ENCODE data around the gene GALNT11. TPM values are rescaled to one million over a fixed set of nuclear protein-coding genes. Genes with fewer than 3 reads are reported as not detected.

Gene GALNT11
- total RNA-seq, 3 donors from 2014 or later = 57.1 to 65.7 (median 58.7) TPM

DNA sequence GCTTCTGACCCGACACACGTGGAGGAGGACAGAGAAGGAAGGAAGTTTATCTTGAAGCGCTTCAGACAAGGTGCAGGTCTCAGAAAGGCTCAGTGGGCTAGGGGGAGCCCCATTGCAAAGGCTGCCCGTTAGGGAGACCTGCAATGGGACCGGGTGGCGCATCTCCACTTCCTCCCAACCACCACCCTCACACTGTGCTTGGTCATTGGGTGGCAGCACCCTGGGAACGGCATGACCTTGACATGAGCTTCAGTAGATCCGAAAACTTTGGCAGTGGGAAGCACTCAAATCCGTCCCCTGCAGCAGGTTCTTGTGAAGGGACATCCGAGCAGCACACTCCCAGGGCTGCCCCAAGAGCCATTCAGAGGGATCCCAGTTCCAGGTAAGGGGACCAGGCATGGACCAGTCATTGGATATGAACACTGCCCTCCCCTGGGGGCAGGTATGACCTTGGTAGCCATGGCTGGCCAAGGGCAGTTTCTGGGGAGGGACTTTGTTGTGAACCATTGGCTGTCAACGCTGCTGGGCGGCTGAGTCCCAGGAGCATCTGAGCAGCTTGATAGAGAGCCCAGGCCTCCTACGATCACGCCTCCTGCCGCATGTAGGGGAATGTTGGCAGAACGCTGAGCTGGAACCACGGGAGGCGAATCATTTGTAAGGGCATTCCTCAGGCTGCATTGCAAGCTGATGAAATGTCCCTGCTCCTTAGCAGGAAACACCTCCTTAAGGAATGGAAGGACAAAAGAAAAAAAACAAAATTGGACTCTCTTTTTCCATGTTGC is 37.5 kb upstream of the GALNT11 start:
- intact Hi-C loops (cut with DNase I; ENCODE audit: low total_unique reads) = no loop called here
- no peak for DNase-seq (ENCODE audit: low spot score in 2 of 2)
- TF ChIP-seq CTCF (IDR thresholded peaks at IDR 0.05) = no peak
- no peaks in the 10 kb centered on the region for H3K36me3 ChIP-seq
- H3K9me3 ChIP-seq = no peaks in the 10 kb centered on the region
- no peaks in the 10 kb centered on the region for H3K27me3 ChIP-seq
- H3K4me1 ChIP-seq = no peaks in the 10 kb centered on the region
- H3K27ac ChIP-seq = no peak overlapping the region
- no peak overlapping the region for H3K4me3 ChIP-seq

DNA sequence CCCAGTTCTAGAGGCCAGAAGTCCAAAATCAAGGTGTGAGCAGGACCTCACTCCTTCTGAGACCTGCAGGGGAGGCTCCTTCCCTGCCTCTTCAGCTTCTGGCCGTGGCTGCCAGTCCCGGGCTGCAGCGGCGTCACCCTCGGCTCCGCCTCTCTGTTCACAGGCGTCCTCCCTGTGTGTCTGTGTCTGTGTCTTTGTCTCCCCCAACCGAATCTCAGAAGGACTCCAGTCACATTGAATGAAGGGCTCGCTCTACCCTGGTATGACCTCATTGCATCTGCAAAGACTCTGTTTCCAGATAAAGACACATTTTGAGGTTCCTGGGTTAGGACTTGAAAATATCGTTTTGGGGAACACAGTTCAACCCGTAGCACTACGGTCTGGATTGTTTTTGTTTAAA is 33.1 kb upstream of the GALNT11 start:
- TF ChIP-seq POLR2AphosphoS5 (IDR thresholded peaks at IDR 0.05) = no peak
- no peak for TF ChIP-seq CTCF (IDR thresholded peaks at IDR 0.05)
- TF ChIP-seq POLR2A (IDR thresholded peaks at IDR 0.05) = no peak
- Histone ChIP-seq H3K27me3 (no peaks in the 10 kb centered on the region), H3K36me3 (no peaks in the 10 kb centered on the region), H3K27ac (no peak overlapping the region), H3K4me1 (no peaks in the 10 kb centered on the region), H3K4me3 (no peak overlapping the region), H3K9me3 (no peaks in the 10 kb centered on the region)
- DNase-seq (ENCODE audit: low spot score in 2 of 2) = peak in 1 of 2 donors; percentile 24
- intact Hi-C loops (cut with DNase I; ENCODE audit: low total_unique reads) = no loop called here

- Histone ChIP-seq H3K4me1 (no peaks in the 10 kb centered on the region), H3K27ac (no peak overlapping the region), H3K27me3 (no peaks in the 10 kb centered on the region), H3K4me3 (no peak overlapping the region), H3K9me3 (no peaks in the 10 kb centered on the region), H3K36me3 (no peaks in the 10 kb centered on the region)
- DNase-seq (ENCODE audit: low spot score in 2 of 2) = no peak
- TF ChIP-seq POLR2AphosphoS5 (IDR thresholded peaks at IDR 0.05) (no peak), POLR2A (IDR thresholded peaks at IDR 0.05) (no peak), CTCF (IDR thresholded peaks at IDR 0.05) (no peak)
- intact Hi-C loops (cut with DNase I; ENCODE audit: low total_unique reads) = no loop called here
Measured at GRCh38 chr7:151993977-151994676, 31.3 kb upstream of the GALNT11 start.

GRCh38 chr7:151999424-152000090 is 25.9 kb upstream of the GALNT11 start:
- TF ChIP-seq POLR2A (IDR thresholded peaks at IDR 0.05) (no peak), CTCF (IDR thresholded peaks at IDR 0.05) (no peak), POLR2AphosphoS5 (IDR thresholded peaks at IDR 0.05) (no peak)
- Histone ChIP-seq H3K36me3 (no peaks in the 10 kb centered on the region), H3K27ac (no peak overlapping the region), H3K4me1 (no peaks in the 10 kb centered on the region), H3K9me3 (no peaks in the 10 kb centered on the region), H3K27me3 (no peaks in the 10 kb centered on the region), H3K4me3 (no peak overlapping the region)
- intact Hi-C loops (cut with DNase I; ENCODE audit: low total_unique reads) = no loop called here
- DNase-seq (ENCODE audit: low spot score in 2 of 2) = no peak

DNA sequence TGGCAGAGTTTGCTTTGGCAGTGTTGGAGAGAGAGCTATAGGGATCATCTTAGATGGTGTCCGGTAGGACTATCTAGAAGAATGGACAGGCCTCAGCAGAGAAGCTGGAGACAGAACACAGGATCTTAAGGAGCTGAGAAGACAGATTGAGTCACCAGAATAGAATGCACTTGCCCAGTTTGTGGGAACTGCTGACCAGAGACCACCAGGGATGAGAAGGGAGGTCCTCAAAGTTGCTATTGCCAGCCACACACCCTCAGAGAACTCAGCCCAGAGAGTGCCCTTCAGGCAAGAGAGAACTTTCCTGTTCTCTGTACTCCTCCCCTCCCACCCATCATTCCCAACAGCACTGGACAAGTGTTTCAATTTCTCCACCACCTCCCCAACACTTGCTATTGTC is 25.3 kb upstream of the GALNT11 start:
- Histone ChIP-seq H3K36me3 (no peaks in the 10 kb centered on the region), H3K27ac (no peak overlapping the region), H3K9me3 (no peaks in the 10 kb centered on the region), H3K4me1 (no peaks in the 10 kb centered on the region), H3K27me3 (no peaks in the 10 kb centered on the region), H3K4me3 (no peak overlapping the region)
- DNase-seq (ENCODE audit: low spot score in 2 of 2) = no peak
- TF ChIP-seq POLR2AphosphoS5 (IDR thresholded peaks at IDR 0.05) (no peak), CTCF (IDR thresholded peaks at IDR 0.05) (no peak), POLR2A (IDR thresholded peaks at IDR 0.05) (no peak)
- intact Hi-C loops (cut with DNase I; ENCODE audit: low total_unique reads) = no loop called here

Measured in breast epithelium (tissue), 4 donors.